DND-41 (cell line): ENCODE results near the gene SNX18.

Source experiments
- ATAC-seq: fragments of 200-7000 bp; cut with Tn5 transposase; 3 replicates; pipeline ENCODE4 v1.9.1; 2021; ENCODE audit warnings: low read depth; ENCODE audit not compliant: insufficient read depth
- DNase-seq: peaks from one replicate; pipeline ENCODE4 v3.0.0-alpha.2; 2020
- H2AFZ ChIP-seq: 2 replicates; pipeline ENCODE4 v1.6.0; 2012; ENCODE audit warnings: low read depth, low read length
- H3K27ac ChIP-seq: 2 replicates; pipeline ENCODE4 v1.5.1; 2012; ENCODE audit warnings: low read length, inconsistent platforms
- H3K27me3 ChIP-seq: fragments of 200-600 bp; sonication (generic); 2 replicates; pipeline ENCODE4 v1.6.0; 2012; ENCODE audit warnings: low read length, mild to moderate bottlenecking, inconsistent platforms; ENCODE audit not compliant: insufficient read depth, poor library complexity
- H3K36me3 ChIP-seq: 2 replicates; pipeline ENCODE4 v1.5.1; 2012; ENCODE audit warnings: low read length, inconsistent platforms; ENCODE audit not compliant: insufficient read depth
- H3K4me1 ChIP-seq: 2 replicates; pipeline ENCODE4 v1.5.1; 2012; ENCODE audit warnings: mild to moderate bottlenecking, low read length; ENCODE audit not compliant: insufficient read depth
- H3K4me2 ChIP-seq: 2 replicates; pipeline ENCODE4 v1.6.0; 2012; ENCODE audit warnings: mild to moderate bottlenecking, moderate library complexity, low read length, inconsistent platforms; ENCODE audit not compliant: insufficient read depth
- H3K4me3 ChIP-seq, 2 experiments: fragments of 200-600 bp in 1 of 2; shearing (Covaris generic) in 1 of 2; 2 replicates each; pipeline ENCODE4 v1.5.1; 2012 to 2016; ENCODE audit warnings: inconsistent platforms in 2 of 2, low read length in 2 of 2, mild to moderate bottlenecking in 2 of 2, low read depth in 1 of 2, moderate library complexity in 1 of 2
- H3K79me2 ChIP-seq: 2 replicates; pipeline ENCODE4 v1.6.0; 2012; ENCODE audit warnings: low read length, inconsistent platforms; ENCODE audit not compliant: insufficient read depth
- H3K9ac ChIP-seq: 2 replicates; pipeline ENCODE4 v1.6.0; 2012; ENCODE audit warnings: low read depth, mild to moderate bottlenecking, inconsistent platforms, low read length, moderate library complexity
- H3K9me3 ChIP-seq: 2 replicates; pipeline ENCODE4 v1.5.1; 2012; ENCODE audit warnings: low read length, moderate library complexity, mild to moderate bottlenecking, inconsistent platforms; ENCODE audit not compliant: insufficient read depth, severe bottlenecking
- H4K20me1 ChIP-seq: 2 replicates; pipeline ENCODE4 v1.6.0; 2012; ENCODE audit warnings: low read length; ENCODE audit not compliant: insufficient read depth
- EZH2 ChIP-seq: IDR thresholded peaks from 3 replicates; pipeline ENCODE4 v1.6.1; 2012; ENCODE audit warnings: borderline replicate concordance, low read depth, mild to moderate bottlenecking, moderate library complexity, low read length, inconsistent platforms; ENCODE audit not compliant: severe bottlenecking
- TF ChIP-seq, protein P1 (sequence below): IDR thresholded peaks from 2 replicates; pipeline ENCODE4 v1.5.1; 2012; ENCODE audit warnings: borderline replicate concordance, low read length, moderate library complexity, mild to moderate bottlenecking; ENCODE audit not compliant: poor library complexity, severe bottlenecking; ENCODE audit errors: extremely low read depth

SNX18 gene

DNA sequence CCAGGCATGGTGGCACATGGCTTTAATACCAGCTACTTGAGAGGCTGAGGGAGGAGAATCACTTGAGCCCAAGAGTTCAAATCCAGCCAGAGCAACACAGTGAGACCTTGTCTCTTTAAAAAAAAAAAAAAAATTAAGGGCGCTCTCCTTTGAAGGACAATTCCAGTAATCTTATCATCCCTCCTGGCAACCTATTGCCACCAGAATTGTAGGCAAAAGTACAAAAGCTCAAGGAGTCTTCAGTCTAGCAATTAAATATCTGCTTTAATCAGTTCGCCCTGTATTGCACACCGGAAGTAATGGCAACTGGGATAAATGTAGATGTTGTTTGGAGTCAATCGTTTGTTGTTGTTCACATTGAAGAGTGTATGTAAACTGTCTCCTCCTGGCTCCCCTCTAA lies 7.7 kb downstream of the SNX18 start:
- Histone ChIP-seq H2AFZ (no peak overlapping the region), H3K9me3 (no peaks in the 10 kb centered on the region), H3K4me1 (peaks cover 20% of the 10 kb centered on the region), H3K27ac (no peak overlapping the region), H4K20me1 (peaks cover 13% of the 10 kb centered on the region; the same call in 1 of the 2 replicates), H3K9ac (no peak overlapping the region), H3K4me3 (no peak overlapping the region), H3K36me3 (no peaks in the 10 kb centered on the region; the same call in 1 of the 2 replicates), H3K27me3 (no peaks in the 10 kb centered on the region), H3K79me2 (peaks cover 32% of the 10 kb centered on the region), H3K4me2 (no peak overlapping the region)
- TF ChIP-seq EZH2: no peak
- TF ChIP-seq, protein P1, sequence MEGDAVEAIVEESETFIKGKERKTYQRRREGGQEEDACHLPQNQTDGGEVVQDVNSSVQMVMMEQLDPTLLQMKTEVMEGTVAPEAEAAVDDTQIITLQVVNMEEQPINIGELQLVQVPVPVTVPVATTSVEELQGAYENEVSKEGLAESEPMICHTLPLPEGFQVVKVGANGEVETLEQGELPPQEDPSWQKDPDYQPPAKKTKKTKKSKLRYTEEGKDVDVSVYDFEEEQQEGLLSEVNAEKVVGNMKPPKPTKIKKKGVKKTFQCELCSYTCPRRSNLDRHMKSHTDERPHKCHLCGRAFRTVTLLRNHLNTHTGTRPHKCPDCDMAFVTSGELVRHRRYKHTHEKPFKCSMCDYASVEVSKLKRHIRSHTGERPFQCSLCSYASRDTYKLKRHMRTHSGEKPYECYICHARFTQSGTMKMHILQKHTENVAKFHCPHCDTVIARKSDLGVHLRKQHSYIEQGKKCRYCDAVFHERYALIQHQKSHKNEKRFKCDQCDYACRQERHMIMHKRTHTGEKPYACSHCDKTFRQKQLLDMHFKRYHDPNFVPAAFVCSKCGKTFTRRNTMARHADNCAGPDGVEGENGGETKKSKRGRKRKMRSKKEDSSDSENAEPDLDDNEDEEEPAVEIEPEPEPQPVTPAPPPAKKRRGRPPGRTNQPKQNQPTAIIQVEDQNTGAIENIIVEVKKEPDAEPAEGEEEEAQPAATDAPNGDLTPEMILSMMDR: no peak
- DNase-seq (no peak), ATAC-seq (no peak)

DNA sequence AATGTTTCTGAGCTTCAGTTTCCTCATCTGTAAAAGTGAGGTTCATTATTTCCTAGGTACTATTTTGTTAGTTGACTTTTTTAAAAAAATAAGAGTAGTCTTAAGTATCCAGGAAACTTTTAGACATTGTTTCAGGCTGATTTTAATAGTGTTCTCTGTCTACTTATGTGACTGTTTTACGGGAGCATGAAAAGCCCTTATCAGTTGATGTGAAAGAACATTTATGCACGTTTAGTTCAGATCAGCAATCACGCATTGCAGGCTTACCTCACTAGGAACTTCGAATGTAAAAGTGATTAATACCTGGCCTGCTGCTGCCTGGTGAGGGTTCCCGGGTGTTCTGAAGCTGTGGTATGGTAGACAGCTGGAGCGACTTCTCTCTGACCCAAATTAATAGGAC lies 8.1 kb downstream of the SNX18 start:
- Histone ChIP-seq H3K36me3 (no peaks in the 10 kb centered on the region; the same call in 1 of the 2 replicates), H3K9ac (no peak overlapping the region), H4K20me1 (peaks cover 11% of the 10 kb centered on the region; the same call in 1 of the 2 replicates)

DNA sequence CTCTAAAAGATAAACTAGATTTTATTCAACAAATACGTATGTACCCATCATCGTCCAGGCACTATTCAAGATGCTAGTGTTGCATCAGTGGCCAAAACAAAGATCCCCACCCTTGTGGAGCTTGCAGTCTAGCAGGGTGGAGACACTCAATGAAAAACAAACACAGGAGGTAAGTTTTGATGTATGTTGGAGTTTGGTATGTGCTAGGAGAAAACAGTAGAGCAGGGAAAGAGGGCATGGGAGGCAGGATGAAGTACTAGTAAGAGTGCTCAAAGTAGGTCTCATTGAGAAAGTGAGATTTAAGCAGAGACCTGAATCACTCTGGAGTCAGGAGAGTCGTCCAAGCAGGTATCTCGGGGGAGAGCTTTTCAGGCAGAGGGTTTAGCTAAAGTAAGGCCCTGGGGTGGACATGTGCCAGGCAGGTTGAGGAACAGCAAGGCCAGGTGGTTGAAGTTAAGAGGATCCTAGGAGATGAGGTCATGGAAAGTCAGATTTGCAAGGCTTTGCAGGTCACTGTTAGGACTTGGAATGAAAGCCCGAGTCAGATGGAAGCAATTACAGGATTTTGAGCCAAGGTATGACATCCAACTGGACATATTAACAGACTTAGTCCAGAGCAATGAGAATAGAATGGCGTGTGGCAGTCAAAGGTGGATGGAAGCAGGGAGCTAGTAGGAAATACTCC lies 9.2 kb downstream of the SNX18 start:
- DNase-seq (no peak), ATAC-seq (no peak)
- Histone ChIP-seq H4K20me1 (peaks cover 14% of the 10 kb centered on the region; the same call in 1 of the 2 replicates), H3K4me2 (no peak overlapping the region), H3K36me3 (no peaks in the 10 kb centered on the region; the same call in 1 of the 2 replicates), H2AFZ (no peak overlapping the region), H3K27me3 (no peaks in the 10 kb centered on the region), H3K4me3 (no peak overlapping the region), H3K79me2 (peaks cover 23% of the 10 kb centered on the region), H3K27ac (no peak overlapping the region), H3K9me3 (no peaks in the 10 kb centered on the region), H3K9ac (no peak overlapping the region), H3K4me1 (peaks cover 5% of the 10 kb centered on the region; the same call in 1 of the 2 replicates)
- TF ChIP-seq, protein P1: no peak
- no peak for TF ChIP-seq EZH2

More for the DNA sequence above, 8.1 kb downstream of the SNX18 start:
- Histone ChIP-seq H3K4me1 (peaks cover 15% of the 10 kb centered on the region), H3K27ac (no peak overlapping the region), H3K4me2 (no peak overlapping the region), H3K4me3 (no peak overlapping the region), H2AFZ (no peak overlapping the region), H3K27me3 (no peaks in the 10 kb centered on the region), H3K9me3 (no peaks in the 10 kb centered on the region), H3K79me2 (peaks cover 28% of the 10 kb centered on the region)
- no peak for TF ChIP-seq EZH2
- TF ChIP-seq, protein P1: no peak
- ATAC-seq: no peak
- no peak for DNase-seq
